GM18520 (cell line): Measurements from ENCODE around the gene HBEGF.
A peak's percentile ranks its signal among the peaks of the same experiment; 100 is the strongest.

Source experiments
- ATAC-seq: cut with Tn5 transposase; IDR thresholded peaks from one replicate; pipeline ENCODE4 v1.9.1; 2021; ENCODE audit not compliant: unreplicated experiment

The HBEGF gene

DNA sequence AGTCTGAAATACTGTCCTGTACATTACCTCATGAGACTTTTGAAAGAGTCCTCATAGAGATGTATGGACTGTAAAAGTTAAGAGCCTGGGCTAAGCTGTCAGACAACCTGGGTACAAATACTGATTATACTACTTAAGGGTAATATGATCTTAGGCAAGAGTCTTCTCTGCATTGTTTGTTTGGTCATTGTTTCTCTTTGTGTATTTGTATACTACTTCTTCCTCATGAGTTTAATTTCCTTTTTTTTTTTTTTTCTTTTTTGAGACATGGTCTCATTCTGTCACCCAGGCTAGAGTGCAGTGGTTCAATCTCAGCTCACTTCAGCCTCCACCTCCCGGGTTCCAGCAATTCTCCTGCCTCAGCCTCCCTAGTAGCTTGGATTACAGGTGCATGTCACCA is 40.9 kb downstream of the HBEGF start:
- ATAC-seq = no peak

DNA sequence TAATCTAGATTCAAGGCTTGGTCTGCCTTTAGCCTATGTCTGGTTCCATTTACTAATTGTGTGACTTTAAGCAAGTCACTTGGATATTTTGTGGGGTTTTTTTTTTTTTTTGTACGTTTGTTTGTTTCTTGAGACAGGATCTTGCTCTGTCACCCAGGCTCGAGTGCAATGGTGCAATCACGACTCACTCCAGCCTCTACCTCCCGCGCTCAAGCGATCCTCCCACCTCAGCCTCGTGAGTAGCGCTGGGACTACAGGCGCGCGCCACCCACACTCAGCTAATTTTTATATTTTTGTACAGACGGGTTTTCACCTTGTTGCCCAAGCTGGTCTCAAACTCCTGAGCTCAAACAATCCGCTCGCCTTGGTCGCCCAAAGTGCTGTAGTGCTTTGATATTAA is 42.4 kb downstream of the HBEGF start:
- ATAC-seq = no peak

- peak; percentile 86 for ATAC-seq
Measured at GRCh38 chr5:140302786-140303639, 43.4 kb downstream of the HBEGF start, which contains the start of gene PFDN1. Gene PFDN1 (minus strand): TSS chr5:140303101. CDS start chr5:140303073, 28 bp downstream.

DNA sequence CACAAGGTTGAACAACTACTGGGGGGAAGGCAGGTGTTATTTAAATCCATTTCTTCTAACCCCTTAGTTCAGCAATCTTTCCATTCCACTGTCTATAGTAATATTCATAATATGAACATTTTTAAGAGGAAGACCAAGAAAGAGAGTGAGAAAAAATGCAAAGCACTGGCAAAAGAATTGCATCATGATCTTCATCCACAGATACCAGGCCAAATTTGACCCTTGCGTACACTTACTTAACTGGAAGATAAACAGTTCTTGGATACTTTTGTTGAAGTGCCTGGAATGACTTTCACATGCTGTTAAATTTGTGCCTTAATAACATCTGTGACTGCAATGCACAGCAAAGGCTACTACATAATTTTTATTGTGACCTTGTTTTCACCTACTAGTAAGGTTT is 45.3 kb downstream of the HBEGF start:
- ATAC-seq = no peak

- ATAC-seq = no peak
Measured at GRCh38 chr5:140299056-140299455, 47.3 kb downstream of the HBEGF start.

- ATAC-seq = no peak
Measured at GRCh38 chr5:140298183-140298601, 48.2 kb downstream of the HBEGF start.

GRCh38 chr5:140297283-140297682 is 49.1 kb downstream of the HBEGF start:
- no peak for ATAC-seq

- ATAC-seq = no peak
Measured at GRCh38 chr5:140296289-140296688, 50.1 kb downstream of the HBEGF start.

- ATAC-seq = no peak
Measured at GRCh38 chr5:140295414-140295813, 51.0 kb downstream of the HBEGF start.

DNA sequence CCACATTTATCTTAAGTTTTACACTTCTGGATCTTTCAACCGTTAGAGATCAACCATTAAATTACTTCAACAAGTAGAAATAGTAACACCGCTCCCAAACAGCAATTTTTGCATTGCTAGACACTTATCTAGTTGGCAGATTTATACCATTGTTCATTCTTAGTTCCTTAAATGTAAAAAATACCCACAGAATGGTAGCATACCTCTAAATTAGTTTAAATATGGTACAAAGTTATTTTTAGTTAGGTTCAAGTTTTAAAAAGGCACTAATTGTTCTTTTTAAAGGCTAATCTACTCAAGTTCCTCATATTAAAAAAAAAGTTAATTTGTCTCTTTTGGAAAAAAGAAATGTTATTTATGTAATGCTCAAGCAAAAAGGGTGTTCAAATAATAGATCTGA is 51.6 kb downstream of the HBEGF start:
- no peak for ATAC-seq

- no peak for ATAC-seq
Measured at GRCh38 chr5:140293849-140294100, 52.6 kb downstream of the HBEGF start.

- ATAC-seq = no peak
Measured at GRCh38 chr5:140293091-140293848, 53.1 kb downstream of the HBEGF start.

- no peak for ATAC-seq
Measured at GRCh38 chr5:140292212-140293036, 54.0 kb downstream of the HBEGF start.

- ATAC-seq = no peak
Measured at GRCh38 chr5:140287801-140288521, 58.4 kb downstream of the HBEGF start.

DNA sequence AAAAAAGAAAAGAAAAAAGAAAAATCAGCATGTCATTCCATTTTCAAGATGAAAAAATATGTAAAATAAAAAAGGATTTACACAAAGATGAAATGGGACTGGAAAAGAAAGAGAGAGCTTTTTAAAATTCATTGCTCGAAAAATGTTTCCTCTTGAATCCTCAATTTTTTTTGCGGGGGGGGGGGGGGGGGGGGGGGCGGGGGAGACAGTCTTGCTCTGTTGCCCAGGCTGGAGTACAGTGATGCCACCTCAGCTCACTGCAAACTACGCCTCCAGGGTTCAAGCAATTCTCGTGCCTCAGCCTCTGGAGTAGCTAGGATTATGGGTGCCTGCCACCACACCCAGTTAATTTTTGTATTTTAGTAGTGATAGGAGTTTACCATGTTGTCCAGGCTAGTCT is 60.0 kb downstream of the HBEGF start:
- no peak for ATAC-seq

DNA sequence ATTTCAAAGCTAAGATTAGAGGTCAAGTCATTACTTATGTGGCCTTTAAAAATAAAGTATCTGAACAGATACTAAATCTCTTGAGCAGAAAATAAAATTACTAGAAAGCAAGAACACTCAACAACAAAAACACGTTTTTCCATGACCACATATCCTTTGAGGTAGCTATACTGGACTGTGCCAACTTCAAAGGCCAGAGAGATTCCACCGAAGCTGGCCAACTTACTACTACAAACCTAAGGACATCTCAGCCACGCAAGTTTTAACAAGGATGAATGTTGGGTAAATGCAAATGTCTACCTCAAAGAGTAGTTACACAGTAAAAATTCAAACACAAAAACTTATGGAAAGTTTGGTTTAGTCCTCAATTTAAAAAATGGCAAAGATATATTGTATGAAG is 62.4 kb downstream of the HBEGF start:
- ATAC-seq = no peak
